Measurements from ENCODE around the gene BFSP2.

GRCh38 chr3:133478624-133479023 lies 78.8 kb downstream of the BFSP2 start:
- TF ChIP-seq, protein P1, sequence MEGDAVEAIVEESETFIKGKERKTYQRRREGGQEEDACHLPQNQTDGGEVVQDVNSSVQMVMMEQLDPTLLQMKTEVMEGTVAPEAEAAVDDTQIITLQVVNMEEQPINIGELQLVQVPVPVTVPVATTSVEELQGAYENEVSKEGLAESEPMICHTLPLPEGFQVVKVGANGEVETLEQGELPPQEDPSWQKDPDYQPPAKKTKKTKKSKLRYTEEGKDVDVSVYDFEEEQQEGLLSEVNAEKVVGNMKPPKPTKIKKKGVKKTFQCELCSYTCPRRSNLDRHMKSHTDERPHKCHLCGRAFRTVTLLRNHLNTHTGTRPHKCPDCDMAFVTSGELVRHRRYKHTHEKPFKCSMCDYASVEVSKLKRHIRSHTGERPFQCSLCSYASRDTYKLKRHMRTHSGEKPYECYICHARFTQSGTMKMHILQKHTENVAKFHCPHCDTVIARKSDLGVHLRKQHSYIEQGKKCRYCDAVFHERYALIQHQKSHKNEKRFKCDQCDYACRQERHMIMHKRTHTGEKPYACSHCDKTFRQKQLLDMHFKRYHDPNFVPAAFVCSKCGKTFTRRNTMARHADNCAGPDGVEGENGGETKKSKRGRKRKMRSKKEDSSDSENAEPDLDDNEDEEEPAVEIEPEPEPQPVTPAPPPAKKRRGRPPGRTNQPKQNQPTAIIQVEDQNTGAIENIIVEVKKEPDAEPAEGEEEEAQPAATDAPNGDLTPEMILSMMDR (IDR thresholded peaks at IDR 0.05; ENCODE audit: extremely low read depth in 1 of 2, insufficient read depth in 1 of 2, low read depth in 1 of 2, low read length in 2 of 2) = no peak
- TF ChIP-seq JUN (IDR thresholded peaks at IDR 0.05; ENCODE audit: borderline replicate concordance, insufficient read depth, insufficient read length, low read depth) (no peak), POLR2A (IDR thresholded peaks at IDR 0.05; ENCODE audit: low read depth, low read length) (no peak), EZH2 (IDR thresholded peaks at IDR 0.05; ENCODE audit: borderline replicate concordance, low read depth, low read length, severe bottlenecking) (no peak), FOS (IDR thresholded peaks at IDR 0.05; ENCODE audit: borderline replicate concordance, insufficient read depth, low read length) (no peak), POLR2AphosphoS5 (IDR thresholded peaks at IDR 0.05; ENCODE audit: insufficient read depth, low read depth, low read length) (no peak), MYC (IDR thresholded peaks at IDR 0.05; ENCODE audit: low read depth, low read length) (no peak), GATA2 (IDR thresholded peaks at IDR 0.05; ENCODE audit: insufficient read depth, insufficient read length, low read depth, low read length) (no peak)
- TF ChIP-seq, protein P2, sequence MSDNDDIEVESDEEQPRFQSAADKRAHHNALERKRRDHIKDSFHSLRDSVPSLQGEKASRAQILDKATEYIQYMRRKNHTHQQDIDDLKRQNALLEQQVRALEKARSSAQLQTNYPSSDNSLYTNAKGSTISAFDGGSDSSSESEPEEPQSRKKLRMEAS (IDR thresholded peaks at IDR 0.05; ENCODE audit: insufficient read depth, insufficient read length) = no peak
